ENCODE measurements around the gene STX8.

- no peak for TF ChIP-seq POLR2A (IDR thresholded peaks at IDR 0.05)
- TF ChIP-seq, protein P1, sequence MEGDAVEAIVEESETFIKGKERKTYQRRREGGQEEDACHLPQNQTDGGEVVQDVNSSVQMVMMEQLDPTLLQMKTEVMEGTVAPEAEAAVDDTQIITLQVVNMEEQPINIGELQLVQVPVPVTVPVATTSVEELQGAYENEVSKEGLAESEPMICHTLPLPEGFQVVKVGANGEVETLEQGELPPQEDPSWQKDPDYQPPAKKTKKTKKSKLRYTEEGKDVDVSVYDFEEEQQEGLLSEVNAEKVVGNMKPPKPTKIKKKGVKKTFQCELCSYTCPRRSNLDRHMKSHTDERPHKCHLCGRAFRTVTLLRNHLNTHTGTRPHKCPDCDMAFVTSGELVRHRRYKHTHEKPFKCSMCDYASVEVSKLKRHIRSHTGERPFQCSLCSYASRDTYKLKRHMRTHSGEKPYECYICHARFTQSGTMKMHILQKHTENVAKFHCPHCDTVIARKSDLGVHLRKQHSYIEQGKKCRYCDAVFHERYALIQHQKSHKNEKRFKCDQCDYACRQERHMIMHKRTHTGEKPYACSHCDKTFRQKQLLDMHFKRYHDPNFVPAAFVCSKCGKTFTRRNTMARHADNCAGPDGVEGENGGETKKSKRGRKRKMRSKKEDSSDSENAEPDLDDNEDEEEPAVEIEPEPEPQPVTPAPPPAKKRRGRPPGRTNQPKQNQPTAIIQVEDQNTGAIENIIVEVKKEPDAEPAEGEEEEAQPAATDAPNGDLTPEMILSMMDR (IDR thresholded peaks at IDR 0.05) = no peak
These were observed 6.5 kb downstream of the STX8 start for GRCh38 chr17:9568957-9569588.

All from Peyer's patch (tissue), 4 donors.